Epidermal melanocyte (primary cell): ENCODE data around the gene FBXO8.
"Not testable (repeated sequence)": the region's sequence is repeated elsewhere in the genome, so short reads cannot be mapped to it uniquely, and the experiment has no call there.

ENCODE experiments used
- DNase-seq: peaks from one replicate; pipeline ENCODE4 v3.0.0; 2011; ENCODE audit warnings: low spot score; ENCODE audit not compliant: insufficient read length

FBXO8 gene

DNA sequence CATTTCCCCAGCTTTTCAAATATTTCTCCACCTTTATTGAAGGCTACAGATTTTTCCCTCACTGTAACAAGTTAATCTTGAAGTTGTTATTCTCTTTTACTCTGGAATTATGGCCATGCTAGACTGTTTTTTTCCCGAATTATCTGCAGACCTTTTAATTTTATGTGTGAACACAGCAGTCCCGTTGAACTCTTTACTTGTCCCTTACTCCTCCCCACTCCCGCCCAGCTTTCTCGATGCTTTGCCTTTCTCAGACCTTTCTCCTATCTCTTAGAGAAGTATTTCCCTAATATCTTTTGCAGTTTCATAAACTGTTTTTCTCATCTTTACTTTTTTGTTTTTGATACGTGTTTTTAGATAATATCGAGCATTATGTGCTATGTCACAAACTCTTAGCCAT lies 1.0 kb upstream of the FBXO8 start:
- DNase-seq: no peak

DNA sequence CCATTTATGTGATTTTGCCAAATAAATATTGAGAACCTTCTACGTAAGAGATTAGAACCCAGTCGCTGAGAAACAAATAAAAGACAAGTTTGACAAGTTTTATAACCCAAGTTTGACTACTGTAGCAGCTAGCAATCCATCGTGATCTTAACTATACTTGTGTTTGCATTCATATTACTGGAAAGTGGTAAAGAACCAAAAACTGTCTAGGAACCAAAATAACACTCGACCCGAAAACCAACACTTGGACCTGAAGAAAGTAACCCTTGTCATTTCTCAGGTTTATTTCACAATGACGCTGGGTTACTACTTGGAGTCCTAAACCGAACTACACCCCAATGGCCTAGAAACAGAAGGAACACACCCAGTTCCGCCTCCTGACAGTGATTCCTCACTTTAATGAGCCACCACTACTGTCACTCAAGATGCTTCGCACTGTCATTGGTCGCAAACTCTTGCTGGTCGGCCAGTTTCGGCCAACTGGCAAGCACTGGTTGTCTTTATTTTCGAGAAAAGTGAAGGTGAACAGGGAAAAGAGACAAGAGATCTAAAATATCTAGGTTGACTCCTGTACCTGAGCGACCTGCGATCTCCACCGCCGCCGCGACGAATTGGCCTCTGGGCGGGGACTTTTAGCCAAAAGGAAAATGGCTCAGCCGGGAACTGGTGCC lies 496 bp downstream of the FBXO8 start:
- peak; percentile 87 for DNase-seq

DNA sequence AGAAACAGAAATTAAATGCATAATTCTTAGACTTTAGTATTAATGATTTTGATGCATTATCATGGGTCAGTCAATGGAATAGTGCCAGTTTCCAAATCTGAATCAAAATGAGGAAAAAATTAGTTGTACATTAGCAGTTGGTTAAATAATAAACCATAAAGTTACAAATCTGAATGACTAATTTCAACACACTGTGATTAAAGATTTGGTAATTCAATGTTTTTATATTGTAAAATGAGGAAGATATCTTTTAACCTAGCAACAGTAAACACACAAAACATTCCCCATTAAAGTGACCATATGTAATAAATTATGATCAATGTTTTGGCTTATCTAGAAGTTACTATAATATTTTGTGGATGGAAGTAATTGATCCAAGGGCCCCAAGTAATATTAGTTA lies 1.6 kb downstream of the FBXO8 start:
- DNase-seq: no peak

DNA sequence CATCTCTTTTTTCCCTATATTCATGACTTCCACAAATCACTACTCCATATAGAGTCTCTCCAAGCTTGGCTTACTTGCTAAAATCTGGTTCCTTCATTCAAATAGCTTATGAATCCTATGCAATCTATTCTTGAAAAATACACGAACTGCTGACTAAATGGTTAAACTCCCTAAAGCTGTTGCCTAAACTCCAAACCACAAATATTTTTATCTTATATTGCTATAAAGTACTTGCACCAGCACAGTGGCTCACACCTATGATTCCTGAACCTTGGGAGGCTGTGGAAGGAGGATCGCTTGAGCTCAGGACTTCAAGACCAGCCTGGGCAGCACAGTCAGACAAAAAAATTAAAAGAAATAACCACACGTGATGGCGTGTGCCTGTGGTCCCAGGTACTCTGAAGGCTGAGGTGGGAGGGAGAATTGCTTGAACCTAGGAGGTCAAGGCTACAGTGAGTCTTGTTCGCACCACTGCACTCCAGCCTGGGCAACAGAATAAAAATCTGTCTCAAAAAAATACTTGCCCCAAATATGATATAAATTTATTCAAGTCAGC lies 2.2 kb downstream of the FBXO8 start:
- no peak for DNase-seq

DNA sequence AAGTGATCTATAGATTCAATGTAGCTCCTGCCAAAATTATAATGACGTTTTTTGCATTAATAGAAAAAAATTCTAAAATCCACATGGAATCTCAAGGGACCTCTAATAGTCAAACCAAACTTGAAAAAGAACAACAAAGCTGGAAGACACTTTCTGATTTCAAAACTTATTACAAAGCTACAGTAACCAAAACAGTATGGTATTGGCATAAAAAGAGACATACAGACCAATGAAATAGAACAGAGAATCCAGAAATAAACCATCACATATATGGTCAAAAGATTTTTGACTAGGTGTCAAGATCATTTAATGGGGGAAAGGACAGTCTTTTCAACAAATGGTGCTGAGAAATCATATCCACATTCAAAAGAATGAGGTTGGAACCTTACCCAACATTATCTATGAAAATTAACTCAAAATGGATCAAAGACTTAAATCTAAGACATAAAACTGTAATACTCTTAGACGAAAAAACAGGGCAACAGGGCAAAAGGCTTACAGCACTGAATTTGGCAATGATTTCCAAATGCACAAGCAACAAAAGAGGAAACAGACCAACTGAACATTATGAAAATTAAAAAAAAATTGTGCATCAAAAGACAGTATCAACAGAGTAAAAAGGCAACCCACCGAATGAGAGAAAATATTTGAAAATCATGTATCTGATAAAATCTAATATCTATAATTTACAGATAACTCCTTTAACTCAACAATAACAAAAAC lies 3.9 kb downstream of the FBXO8 start:
- no peak for DNase-seq

DNA sequence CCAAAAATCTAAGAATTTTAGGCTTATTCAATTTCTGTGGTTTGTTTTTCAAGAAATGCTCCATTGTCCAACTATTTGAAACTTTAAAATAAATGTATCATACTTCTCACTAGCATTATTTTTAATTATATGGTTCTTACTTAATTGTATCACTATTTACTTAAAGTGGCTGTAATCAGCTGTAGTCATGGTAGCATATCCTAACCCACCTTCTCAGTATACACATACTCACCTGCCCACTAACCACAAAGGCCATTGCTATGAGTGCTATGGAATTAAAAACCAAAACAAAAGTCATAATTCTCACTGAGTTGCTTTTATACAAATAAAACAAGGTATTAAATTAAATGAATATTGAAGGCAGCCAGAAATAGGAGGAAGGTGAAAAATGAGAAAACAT lies 5.0 kb downstream of the FBXO8 start:
- DNase-seq: no peak

DNA sequence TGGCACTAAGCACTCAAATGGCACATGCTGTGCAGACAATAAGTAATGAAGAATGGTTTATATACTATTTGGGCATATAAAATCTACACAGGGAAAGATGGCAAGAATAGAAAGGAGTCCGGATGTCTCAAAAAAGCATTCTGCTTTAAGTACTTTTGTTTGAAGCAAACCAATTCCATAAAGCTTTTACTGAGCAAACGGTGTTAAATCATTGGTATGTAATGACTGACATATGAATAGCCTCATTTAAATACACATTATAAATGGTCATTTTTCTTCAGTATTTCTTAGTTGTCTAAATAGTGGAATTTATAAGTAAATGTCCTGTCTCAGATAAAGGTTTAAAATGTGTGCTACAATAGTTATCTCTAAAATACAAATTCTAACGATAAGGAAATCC lies 6.0 kb downstream of the FBXO8 start:
- DNase-seq: no peak

DNA sequence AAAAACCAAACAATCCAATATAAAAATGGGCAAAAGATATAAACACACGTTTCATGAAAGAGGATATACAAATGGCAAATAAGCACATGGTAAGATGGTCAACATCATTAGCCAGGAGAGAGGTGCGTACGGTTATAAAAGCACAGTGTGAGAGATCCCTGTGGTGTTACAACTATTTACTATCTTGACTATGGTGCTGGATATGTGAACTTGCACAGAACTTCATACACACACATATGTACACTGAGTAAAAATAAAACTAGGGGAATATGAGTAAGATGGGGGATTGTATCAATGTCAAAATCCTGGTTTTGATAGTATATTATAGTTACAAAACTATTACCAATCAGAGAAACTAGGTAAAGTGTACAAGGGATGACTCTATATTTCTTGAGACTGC lies 8.4 kb downstream of the FBXO8 start:
- DNase-seq: no peak

DNA sequence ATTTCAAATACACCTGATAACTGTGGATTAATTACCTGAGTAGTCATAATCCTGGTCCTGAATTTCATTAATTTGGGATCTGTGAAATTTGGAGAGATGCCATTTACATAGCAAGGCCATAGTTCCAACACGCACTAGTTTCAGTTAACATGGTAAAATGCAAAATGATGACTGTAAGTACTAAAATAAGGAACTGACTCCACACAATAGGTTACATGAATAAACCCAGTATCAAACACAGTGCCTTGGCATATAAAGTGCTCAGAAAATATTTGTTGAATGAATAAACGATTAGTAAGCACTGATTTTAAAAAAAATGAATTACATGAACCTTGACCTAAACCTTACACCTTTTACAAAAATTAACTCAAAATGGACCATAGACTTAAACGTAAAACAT lies 9.0 kb downstream of the FBXO8 start:
- DNase-seq: no peak

DNA sequence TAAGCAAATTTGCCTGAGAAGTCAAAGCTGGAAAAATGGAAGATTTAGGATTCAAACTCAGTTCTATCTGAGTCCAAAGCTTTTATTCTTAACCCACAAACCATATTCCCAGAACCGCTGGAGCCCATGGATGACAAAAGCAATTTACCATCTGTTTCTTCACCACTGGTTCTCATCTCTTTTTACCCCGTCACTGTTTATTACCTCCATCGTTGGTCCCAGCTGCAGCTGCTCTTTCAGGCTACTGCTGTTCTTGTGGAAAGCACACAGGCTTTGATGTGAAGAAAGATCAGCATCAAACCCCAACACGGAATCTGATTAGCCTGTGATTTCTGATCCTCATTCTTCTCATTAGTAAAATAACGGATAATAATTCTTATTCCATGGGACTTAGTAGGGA lies 9.5 kb downstream of the FBXO8 start:
- no peak for DNase-seq

DNA sequence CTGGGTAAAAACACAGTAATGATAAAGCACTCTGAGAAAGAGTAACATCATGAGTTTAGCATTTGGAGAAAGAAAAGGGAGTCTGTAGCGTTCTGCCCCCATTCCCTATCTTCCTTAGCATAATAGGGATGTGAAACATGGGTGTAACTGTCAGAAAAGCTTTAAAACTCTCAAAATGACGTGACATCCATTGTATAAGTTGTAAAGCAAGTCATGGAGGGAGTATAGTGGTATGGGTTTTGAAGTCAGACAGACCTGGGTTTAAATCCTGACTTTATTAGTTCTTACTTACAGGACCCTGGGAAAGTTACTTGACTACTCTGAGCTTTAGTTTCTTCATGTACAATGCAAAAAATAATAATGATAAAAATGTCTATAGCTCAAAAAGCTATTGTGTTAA lies 17.1 kb downstream of the FBXO8 start:
- no peak for DNase-seq

DNA sequence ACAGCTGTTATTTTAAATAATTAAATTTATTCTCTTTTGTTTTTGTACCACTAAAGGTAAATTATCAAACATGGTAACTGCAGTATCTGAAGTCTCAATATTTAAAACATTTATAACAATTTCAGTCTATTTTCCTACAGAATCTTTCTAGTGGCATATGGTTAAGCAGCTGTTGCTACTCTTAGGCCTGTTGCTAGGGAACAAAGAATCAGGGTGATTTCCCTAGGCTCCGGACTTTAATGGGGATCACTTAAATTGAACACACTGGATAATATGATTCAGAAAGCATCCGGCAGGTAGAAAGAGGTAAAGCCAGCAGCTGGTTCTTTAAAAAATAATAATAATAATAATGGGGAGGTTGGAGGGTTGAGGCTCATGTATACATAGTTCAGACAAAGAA lies 17.6 kb downstream of the FBXO8 start:
- DNase-seq: no peak

DNA sequence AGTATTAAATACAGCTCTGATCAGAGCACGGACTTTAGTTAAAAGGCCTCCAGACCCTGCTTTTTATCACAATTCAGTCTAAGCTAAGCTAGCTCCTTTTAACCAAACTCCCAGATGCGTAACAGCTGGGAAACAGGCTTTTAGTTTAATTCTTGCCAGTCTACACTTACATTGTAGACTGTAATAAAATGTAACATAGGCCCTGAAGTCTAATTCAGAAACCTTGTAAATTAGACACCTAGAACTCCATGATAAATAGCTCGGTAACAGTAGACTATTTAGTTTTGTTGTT lies 20.1 kb downstream of the FBXO8 start:
- no peak for DNase-seq

DNA sequence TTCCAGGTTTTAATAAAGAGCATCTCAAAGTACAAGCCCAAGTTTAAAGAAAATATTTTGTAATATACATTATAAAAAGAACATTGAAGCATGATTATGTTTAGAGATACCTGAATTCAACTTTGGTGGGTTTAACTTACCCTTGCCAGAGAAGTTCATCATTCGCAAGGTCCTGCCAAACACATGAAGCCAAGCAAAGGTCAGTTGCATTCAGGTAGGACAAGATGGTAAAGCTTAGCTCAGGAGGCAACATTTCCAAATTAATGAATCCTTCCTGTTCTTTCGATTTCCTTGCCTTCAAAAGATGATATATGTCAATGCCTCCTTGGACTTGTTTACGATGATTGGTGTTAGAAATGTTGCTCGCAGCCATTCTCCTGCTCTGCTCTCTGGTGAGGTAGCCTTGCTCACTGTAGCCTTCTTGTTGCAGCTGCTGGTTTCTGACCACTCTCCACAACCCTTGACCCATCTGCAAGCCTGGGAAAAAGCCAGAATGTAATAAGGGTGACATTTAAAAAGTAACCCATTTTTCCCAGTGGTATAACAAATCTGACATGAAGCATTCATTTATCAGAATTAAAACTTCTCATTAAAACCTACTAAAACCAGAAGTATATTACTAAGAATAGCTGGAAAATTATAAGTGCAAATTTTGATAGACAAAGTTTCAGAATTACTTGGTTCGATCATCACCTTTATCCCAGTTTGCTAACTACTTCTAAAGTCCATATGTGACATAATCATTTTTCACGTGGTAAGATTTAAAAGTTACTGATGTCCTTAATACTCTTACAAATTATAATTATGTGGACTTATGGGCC lies 20.6 kb downstream of the FBXO8 start:
- DNase-seq: no peak

DNA sequence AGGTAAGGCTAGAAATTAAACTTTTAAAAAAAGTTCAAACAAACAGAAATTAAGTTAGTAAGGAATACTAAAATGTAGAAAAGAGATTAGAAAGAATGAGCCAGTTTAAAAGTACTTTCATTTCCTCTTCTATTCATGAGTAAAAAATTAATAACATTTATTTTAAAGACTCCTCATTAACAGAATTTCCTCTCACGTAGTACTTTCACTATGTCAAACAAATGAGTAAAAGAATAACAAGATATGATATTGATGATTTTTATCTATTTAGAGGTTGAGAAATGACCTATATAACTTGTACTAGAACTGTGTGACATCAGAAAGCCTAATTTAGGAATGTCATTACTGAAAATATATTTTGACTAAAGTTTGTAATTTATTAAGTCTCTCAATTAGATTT lies 22.0 kb downstream of the FBXO8 start:
- not testable (repeated sequence) for DNase-seq

DNA sequence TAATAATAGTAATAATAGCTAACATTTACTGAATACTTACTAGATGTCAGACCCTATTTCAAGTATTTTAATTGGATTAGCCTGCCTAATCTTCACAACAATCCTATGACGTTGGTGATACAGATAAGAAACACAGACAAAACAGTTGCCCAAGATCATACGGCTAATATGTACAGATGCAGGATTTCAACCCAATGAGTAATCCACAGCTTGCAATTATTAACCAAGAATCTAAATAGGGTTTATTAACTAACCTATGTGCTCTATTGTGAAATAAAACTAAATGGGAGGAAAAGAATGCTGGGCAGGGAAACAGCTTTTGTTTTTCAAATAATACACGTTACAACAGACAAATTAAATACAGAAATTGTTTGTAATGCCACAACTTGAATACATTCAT lies 23.4 kb downstream of the FBXO8 start:
- DNase-seq: no peak

DNA sequence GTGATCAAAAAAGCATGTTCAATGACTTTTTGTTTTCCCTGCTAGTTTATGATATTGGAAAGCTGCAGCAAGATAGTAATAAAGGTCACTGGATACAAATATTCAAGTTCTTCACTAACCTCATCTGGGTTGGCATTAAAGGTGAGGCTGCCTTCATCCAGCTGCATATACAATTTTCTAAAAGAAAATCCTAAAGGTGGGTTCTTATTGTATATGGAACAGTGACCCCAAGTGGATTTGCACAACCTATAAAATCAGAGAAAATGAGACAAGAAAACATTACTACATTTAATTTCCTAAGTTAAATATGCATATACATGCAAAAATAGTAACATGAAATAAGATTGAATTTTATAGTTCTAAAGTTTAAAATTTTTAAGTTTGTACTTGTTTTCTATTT lies 23.9 kb downstream of the FBXO8 start:
- DNase-seq: no peak

DNA sequence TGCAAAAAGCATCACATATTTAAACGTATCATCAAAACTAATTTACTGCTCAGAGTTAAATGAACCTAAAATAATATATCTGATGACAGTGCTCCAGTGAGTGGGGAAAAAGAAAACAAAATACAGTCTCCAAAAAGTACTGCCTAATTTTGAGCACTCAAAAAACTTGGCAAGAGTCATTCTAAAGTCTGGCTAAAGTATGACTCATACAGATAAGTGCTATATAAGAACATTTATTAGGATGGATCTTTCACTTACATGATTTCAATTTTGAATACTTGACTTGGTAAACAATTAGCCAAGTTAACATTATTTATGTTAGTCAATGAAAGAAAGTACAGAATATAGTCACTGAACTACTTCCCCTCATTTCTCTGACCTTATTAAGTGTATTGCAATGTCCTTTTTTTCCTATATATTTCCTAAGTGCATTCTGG lies 27.2 kb downstream of the FBXO8 start:
- no peak for DNase-seq

DNA sequence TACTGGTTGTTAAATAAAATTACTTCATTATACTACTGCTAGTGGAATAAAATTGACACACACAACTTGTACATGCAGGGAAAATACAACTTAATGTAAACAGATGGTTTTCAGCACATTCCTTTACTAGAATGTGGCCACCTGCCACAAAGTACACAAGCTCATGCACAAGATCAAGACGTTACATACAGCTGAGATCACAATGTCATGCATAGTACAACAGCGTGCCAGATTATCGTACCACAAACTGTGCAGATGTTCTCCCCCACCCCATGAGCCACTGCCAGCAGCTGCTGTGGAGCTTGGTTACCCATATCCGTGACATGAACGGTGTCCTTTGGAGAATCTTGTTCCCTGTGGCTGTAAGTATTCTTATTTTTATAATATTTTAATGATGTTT lies 27.7 kb downstream of the FBXO8 start:
- DNase-seq: no peak

DNA sequence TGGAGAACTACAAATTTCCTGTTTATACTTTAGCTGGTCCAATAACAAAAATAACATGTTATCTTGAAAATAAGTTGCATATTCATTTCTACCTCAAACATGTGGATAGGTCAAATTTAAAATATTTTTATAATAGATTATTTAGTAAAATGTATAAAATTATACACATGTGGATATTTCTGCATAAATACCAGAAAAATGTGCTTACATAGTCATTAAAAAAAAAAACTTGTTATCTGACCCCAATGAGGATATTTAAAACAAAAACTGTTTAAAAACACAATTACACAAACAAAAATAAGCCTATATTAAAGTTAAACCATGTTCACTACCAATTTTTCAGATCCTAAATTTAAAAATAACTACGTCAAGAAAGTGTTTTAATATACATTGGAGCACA lies 28.1 kb downstream of the FBXO8 start:
- DNase-seq: no peak

DNA sequence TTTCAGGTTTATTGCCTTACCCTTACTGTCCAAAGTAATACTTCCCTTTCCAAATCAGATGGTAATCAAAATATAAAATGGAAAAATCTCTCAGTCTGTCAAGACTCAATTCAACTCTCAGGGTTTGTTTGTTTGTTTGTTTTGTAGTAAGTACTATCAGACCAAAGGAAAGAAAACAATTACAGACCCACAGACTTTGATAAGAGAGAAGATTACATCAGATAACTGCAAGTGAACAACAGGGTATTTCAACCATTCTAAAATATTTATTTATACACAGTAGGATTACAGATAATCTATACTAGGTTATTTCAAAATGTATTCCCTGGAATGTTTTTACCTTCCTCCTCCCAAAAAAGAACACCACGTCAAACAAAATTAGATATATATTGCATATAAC lies 28.9 kb downstream of the FBXO8 start:
- DNase-seq: no peak

DNA sequence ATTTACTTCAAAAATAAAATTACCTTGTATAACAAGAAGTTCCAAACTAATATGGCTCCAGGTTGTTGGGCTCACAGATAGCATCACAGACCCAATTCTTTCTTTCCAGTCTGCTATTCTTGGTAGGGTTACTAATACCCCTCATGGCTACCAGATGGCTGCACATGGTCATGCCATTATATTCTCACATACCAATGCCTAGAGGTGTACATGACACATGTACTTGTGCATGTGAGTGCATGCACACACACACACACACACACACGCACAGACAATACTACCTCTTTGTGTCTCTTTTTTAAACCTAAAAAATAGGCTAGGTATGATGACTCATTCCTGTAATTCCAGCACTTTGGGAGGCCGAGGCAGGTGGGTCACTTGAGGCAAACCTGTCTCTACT lies 31.1 kb downstream of the FBXO8 start:
- DNase-seq: no peak
